Kidney epithelial cell (primary cell): ENCODE data around the gene MID1. TPM values are rescaled to one million over a fixed set of nuclear protein-coding genes. Genes with fewer than 3 reads are reported as not detected.
A peak's percentile ranks its signal among the peaks of the same experiment; 100 is the strongest.

Experiments
- DNase-seq: peaks from one replicate; pipeline ENCODE4 v3.0.0-alpha.2; 2010; ENCODE audit warnings: low read depth
- H3K27me3 ChIP-seq: 2 replicates; pipeline ENCODE4 v1.6.0; 2011; ENCODE audit warnings: low read length; ENCODE audit not compliant: control insufficient read depth, insufficient read depth
- H3K36me3 ChIP-seq: 2 replicates; pipeline ENCODE4 v1.5.1; 2011; ENCODE audit warnings: low read length; ENCODE audit not compliant: control insufficient read depth, insufficient read depth
- H3K4me3 ChIP-seq: 2 replicates; pipeline ENCODE4 v1.5.1; 2011; ENCODE audit warnings: low read depth, mild to moderate bottlenecking, control low read depth, low read length
- CTCF ChIP-seq: IDR thresholded peaks from 2 replicates; pipeline ENCODE4 v1.5.1; 2011; ENCODE audit warnings: mild to moderate bottlenecking, moderate library complexity, low read length, control low read depth, inconsistent platforms; ENCODE audit not compliant: insufficient read depth, poor library complexity, severe bottlenecking
- total RNA-seq: library from RNA; depleted of rRNA; stranded (reverse); fragments of >200 nt; gene quantifications from 2 replicates; pipeline ENCODE4 v1.2.3, GENCODE V29; 2015

The MID1 gene
- total RNA-seq, 1 donor from 2014 or later = 13.5 TPM

GRCh38 chrX:10636337-10636736 lies 16.0 kb upstream of the MID1 start:
- Histone ChIP-seq H3K36me3 (no peaks in the 10 kb centered on the region), H3K4me3 (no peak overlapping the region), H3K27me3 (no peaks in the 10 kb centered on the region)
- DNase-seq = no peak
- peak; percentile 68 for TF ChIP-seq CTCF

GRCh38 chrX:10634392-10635161 lies 14.2 kb upstream of the MID1 start:
- Histone ChIP-seq H3K4me3 (no peak overlapping the region), H3K27me3 (no peaks in the 10 kb centered on the region), H3K36me3 (no peaks in the 10 kb centered on the region)
- TF ChIP-seq CTCF = no peak
- peak; percentile 78 for DNase-seq

GRCh38 chrX:10633722-10634121 lies 13.3 kb upstream of the MID1 start:
- H3K27me3 ChIP-seq = no peaks in the 10 kb centered on the region
- no peaks in the 10 kb centered on the region for H3K36me3 ChIP-seq
- no peak overlapping the region for H3K4me3 ChIP-seq
- peak; percentile 85 for DNase-seq
- TF ChIP-seq CTCF = no peak

- Histone ChIP-seq H3K4me3 (no peak overlapping the region), H3K36me3 (no peaks in the 10 kb centered on the region), H3K27me3 (no peaks in the 10 kb centered on the region)
- no peak for TF ChIP-seq CTCF
- no peak for DNase-seq
Measured at GRCh38 chrX:10631416-10632145, 11.2 kb upstream of the MID1 start.

- Histone ChIP-seq H3K4me3 (no peak overlapping the region), H3K36me3 (no peaks in the 10 kb centered on the region), H3K27me3 (no peaks in the 10 kb centered on the region)
- no peak for TF ChIP-seq CTCF
- DNase-seq = no peak
Measured at GRCh38 chrX:10630320-10630719, 9.9 kb upstream of the MID1 start.
